ENCODE results near the gene UNC5B.

DNA sequence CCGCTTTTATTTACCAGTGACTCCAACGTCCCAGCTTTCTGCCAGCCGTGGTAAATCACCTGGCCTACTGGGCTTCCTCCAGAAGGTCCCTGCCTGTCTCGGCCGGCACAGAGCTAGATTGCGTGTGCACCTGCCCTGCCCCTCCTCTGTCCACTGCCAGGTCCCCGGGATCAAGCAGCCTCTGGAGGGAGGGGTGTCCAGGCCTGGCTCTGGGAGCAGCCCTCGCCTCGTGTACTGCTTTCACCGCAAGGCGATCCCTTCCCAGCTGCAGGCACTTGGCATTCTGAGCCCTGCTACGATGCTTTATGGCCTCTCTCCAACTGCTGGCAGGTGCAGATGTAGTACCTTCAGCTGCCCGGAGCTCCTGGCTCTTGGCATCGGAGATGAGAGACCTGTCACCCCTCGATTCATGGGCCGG, 114.1 kb downstream of the UNC5B start:
- TF ChIP-seq, protein P1, sequence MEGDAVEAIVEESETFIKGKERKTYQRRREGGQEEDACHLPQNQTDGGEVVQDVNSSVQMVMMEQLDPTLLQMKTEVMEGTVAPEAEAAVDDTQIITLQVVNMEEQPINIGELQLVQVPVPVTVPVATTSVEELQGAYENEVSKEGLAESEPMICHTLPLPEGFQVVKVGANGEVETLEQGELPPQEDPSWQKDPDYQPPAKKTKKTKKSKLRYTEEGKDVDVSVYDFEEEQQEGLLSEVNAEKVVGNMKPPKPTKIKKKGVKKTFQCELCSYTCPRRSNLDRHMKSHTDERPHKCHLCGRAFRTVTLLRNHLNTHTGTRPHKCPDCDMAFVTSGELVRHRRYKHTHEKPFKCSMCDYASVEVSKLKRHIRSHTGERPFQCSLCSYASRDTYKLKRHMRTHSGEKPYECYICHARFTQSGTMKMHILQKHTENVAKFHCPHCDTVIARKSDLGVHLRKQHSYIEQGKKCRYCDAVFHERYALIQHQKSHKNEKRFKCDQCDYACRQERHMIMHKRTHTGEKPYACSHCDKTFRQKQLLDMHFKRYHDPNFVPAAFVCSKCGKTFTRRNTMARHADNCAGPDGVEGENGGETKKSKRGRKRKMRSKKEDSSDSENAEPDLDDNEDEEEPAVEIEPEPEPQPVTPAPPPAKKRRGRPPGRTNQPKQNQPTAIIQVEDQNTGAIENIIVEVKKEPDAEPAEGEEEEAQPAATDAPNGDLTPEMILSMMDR (IDR thresholded peaks at IDR 0.05 in 8 of 11, conservative IDR thresholded peaks at IDR 0.05 in 3 of 11) = no peak
- TF ChIP-seq POLR2A (IDR thresholded peaks at IDR 0.05) = no peak
